ENCODE results near the gene BDH1. TPM values are rescaled to one million over a fixed set of nuclear protein-coding genes. Genes with fewer than 3 reads are reported as not detected.

The BDH1 gene
- total and polyA plus RNA-seq, 2 of the 8 experiments (the other 6 are each of a cell fraction or from before 2014, with no cell fraction given) = 27.2 to 28.1 TPM

GRCh38 chr3:197501496-197501878 lies 54.3 kb downstream of the BDH1 start:
- Histone ChIP-seq H3K4me3 (ENCODE audit: extremely low read depth in 1 of 4, insufficient read depth in 2 of 4, low read depth in 3 of 4, low read length in 4 of 4) (no peak overlapping the region), H2BK120ac (replicated peaks; ENCODE audit: low read depth, low read length) (no peak overlapping the region), H3K9ac (replicated peaks in 1 of 4; ENCODE audit: extremely low read depth in 1 of 4, low read depth in 3 of 4, low read length in 3 of 4) (no peak overlapping the region), H3K14ac (ENCODE audit: insufficient read length) (no peak overlapping the region), H2BK20ac (ENCODE audit: low read length) (no peak overlapping the region), H2BK15ac (ENCODE audit: low read length) (no peak overlapping the region; the same call in 1 of the 2 replicates), H3K18ac (ENCODE audit: extremely low read depth, low read length) (no peak overlapping the region), H4K91ac (replicated peaks; ENCODE audit: insufficient read length, low read length) (no peak overlapping the region), H4K8ac (ENCODE audit: extremely low read depth, insufficient read depth, low read length) (no peak overlapping the region), H3K23me2 (ENCODE audit: low read depth, low read length) (no peaks in the 10 kb centered on the region), H4K20me1 (replicated peaks in 1 of 2; ENCODE audit: control insufficient read depth in 1 of 2, insufficient read depth in 2 of 2, low read length in 2 of 2) (no peaks in the 10 kb centered on the region), H2BK12ac (ENCODE audit: low read depth, low read length) (0 out of 2 replicates have a peak overlapping the region, but pooled peaks have one; percentile 41), H3K27ac (ENCODE audit: low read depth, low read length) (no peak overlapping the region), H2AFZ (ENCODE audit: low read length) (peak overlapping the region; percentile 83), H3K4ac (replicated peaks; ENCODE audit: insufficient read length, low read depth, low read length) (no peak overlapping the region), H3K4me1 (replicated peaks in 1 of 4; ENCODE audit: control insufficient read depth in 3 of 4, insufficient read depth in 4 of 4, low read length in 3 of 4) (no peaks in the 10 kb centered on the region), H3K4me2 (ENCODE audit: insufficient read depth in 1 of 2, low read depth in 2 of 2, low read length in 2 of 2) (no peak overlapping the region), H2BK5ac (ENCODE audit: low read depth, low read length) (no peak overlapping the region), H3K36me3 (ENCODE audit: control insufficient read depth in 2 of 4, insufficient read depth in 4 of 4, low read length in 3 of 4) (no peaks in the 10 kb centered on the region; a peak in 2 of 8 replicates), H4K5ac (ENCODE audit: insufficient read length, low read depth, low read length) (no peak overlapping the region), H3K79me2 (ENCODE audit: control insufficient read depth in 1 of 2, insufficient read depth in 2 of 2, low read length in 2 of 2) (no peaks in the 10 kb centered on the region), H3K56ac (replicated peaks; ENCODE audit: insufficient read length, low read depth, low read length) (no peak overlapping the region), H3K23ac (ENCODE audit: insufficient read length) (no peak overlapping the region), H3K9me3 (ENCODE audit: insufficient read depth in 2 of 2, low read depth in 1 of 2, low read length in 1 of 2) (peaks cover 0 to 8% of the 10 kb centered on the region in 2 experiments; a peak in 1 of 4 replicates), H2AK5ac (ENCODE audit: low read depth, low read length) (no peak overlapping the region), H3K27me3 (replicated peaks in 1 of 4; ENCODE audit: control insufficient read depth in 3 of 4, extremely low read depth in 1 of 4, insufficient read depth in 3 of 4, low read length in 3 of 4) (no peaks in the 10 kb centered on the region), H3K79me1 (ENCODE audit: low read depth, low read length) (no peaks in the 10 kb centered on the region)
- ChIA-PET POLR2A (ENCODE audit: partially characterized antibody) (interaction anchor here (0.6 to 1.5 kb wide), 3 partner anchors 19 to 128 kb away, joined by 3 to 4 read pairs (median 3); no protein-coding TSS in a partner anchor), CTCF (ENCODE audit: partially characterized antibody) (interaction anchor here (0.6 to 4.0 kb wide), 47 partner anchors 10 to 523 kb away, joined by 3 to 44 read pairs (median 5); no protein-coding TSS in a partner anchor)
- 100% methylated on average over 1 of the region's 1 CpG; no CpG with 5 or more reads in 1 of the 2 experiments for WGBS, 2 experiments (ENCODE audit: extremely low coverage in 1 of 2, insufficient coverage in 1 of 2, insufficient read length in 1 of 2, insufficient replicate concordance in 2 of 2, low coverage in 1 of 2, low lambda C conversion rate in 2 of 2, missing lambda C conversion rate in 1 of 2)
- peak; percentile 81 for FAIRE-seq
- no peak for DNase-seq (ENCODE audit: low read depth in 1 of 2, low spot score in 2 of 2)
- peak; percentile 71 for TF ChIP-seq USF2 (IDR thresholded peaks at IDR 0.05; ENCODE audit: low read length)
- TF ChIP-seq MAX (IDR thresholded peaks at IDR 0.05) = peak; percentile 86
